Epithelial cell of esophagus (primary cell): ENCODE data around the gene MYO1B.

ENCODE experiments used
- DNase-seq: peaks from one replicate; pipeline ENCODE4 v3.0.0; 2010; ENCODE audit warnings: low read depth
- H3K4me3 ChIP-seq: 2 replicates; pipeline ENCODE4 v1.5.1; 2011; ENCODE audit warnings: mild to moderate bottlenecking, low read length, control low read depth
- TF ChIP-seq, protein P1 (sequence below): IDR thresholded peaks from 2 replicates; pipeline ENCODE4 v1.5.1; 2011; ENCODE audit warnings: low read depth, mild to moderate bottlenecking, low read length, control low read depth, inconsistent platforms; ENCODE audit not compliant: insufficient read depth; ENCODE audit errors: missing control alignments

Gene MYO1B

DNA sequence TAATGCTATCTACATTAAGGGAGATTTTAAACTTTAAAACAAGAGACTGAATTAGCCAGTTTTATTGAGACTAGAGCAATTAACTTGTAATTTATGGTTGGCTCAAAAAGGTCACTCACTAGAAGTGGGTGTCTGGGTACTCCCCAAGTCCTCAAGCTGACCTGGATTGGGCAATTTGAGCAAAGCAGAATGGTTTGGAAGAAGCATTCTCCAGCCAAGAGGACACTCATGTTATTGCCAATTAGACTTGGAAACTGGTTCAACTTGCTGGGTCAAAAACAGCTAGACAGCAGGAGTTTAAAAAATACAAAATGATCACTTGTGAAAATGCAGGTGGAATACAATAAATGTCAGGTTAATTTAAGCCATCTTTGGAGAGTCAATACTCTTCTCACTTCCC is 29.5 kb upstream of the MYO1B start:
- TF ChIP-seq, protein P1, sequence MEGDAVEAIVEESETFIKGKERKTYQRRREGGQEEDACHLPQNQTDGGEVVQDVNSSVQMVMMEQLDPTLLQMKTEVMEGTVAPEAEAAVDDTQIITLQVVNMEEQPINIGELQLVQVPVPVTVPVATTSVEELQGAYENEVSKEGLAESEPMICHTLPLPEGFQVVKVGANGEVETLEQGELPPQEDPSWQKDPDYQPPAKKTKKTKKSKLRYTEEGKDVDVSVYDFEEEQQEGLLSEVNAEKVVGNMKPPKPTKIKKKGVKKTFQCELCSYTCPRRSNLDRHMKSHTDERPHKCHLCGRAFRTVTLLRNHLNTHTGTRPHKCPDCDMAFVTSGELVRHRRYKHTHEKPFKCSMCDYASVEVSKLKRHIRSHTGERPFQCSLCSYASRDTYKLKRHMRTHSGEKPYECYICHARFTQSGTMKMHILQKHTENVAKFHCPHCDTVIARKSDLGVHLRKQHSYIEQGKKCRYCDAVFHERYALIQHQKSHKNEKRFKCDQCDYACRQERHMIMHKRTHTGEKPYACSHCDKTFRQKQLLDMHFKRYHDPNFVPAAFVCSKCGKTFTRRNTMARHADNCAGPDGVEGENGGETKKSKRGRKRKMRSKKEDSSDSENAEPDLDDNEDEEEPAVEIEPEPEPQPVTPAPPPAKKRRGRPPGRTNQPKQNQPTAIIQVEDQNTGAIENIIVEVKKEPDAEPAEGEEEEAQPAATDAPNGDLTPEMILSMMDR = no peak
- DNase-seq = peak; percentile 67
- H3K4me3 ChIP-seq = no peak overlapping the region

DNA sequence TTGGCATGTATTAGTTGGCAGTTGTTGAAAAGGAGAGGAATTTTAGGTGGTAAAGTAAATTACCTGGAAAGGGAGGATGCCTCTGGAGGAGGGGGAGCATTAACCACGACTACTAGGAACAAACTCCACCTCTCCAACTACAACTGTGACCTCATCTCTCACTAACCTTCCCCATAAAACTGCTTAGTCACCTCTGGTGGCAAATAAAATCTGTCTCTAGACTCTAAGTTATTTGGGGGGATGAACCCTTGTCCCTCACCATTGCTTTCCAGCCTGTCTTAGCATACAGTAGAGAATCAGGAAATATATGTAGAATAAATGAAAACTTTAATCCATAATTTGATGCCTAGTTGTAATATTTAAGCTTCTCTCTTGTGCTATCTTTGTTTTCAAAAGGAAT is 27.6 kb upstream of the MYO1B start:
- H3K4me3 ChIP-seq = no peak overlapping the region
- DNase-seq = peak; percentile 85
- TF ChIP-seq, protein P1 = no peak

DNA sequence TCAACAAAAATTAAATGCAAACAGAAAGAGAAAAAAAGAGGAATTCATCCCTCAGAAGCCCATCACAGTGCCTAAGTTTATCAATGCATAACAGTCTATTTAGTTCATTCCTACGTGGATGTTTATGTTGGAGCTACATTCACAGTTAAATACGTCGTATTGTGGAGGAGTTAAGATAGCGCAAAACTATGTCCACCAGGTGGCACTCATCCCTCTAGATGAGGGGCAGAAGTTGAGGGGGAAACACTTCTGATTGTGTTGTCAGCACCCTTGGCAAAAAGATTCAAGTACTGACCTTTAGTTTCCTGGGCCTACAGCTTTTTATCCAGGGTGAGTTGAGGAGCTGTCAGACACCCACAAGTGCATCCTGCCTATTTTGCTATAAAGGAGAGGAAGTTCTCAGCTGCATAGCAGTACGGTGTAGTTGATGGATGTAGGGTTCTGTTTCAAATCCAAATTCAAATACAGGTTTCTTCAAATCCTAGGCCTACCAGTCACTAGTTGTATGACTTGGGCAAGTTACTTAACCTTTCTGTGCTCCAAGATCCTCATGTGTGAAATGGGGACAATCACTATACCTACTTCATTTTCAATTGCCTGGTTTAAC is 26.8 kb upstream of the MYO1B start:
- TF ChIP-seq, protein P1 = peak; percentile 65
- no peak overlapping the region for H3K4me3 ChIP-seq
- DNase-seq = peak; percentile 86

DNA sequence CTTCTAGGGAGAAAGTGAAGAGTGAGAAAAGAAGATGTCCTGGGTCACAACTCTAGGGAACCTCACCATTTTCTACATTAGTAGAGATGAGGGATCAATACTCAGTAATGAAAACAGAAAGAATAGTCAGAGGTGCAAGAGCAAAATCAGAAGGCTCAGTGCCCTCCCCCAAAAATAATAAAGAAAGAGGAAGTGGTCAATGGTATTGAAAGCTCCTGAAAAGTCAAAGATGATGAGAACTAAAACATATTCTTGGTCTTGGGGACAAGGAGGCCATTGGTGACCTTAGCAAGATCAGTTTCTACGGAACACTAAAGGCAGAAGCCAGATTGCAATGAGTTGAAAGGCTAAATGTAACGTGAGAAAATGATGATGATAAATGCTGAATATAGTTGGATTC is 24.5 kb upstream of the MYO1B start:
- no peak overlapping the region for H3K4me3 ChIP-seq
- TF ChIP-seq, protein P1 = no peak
- no peak for DNase-seq

DNA sequence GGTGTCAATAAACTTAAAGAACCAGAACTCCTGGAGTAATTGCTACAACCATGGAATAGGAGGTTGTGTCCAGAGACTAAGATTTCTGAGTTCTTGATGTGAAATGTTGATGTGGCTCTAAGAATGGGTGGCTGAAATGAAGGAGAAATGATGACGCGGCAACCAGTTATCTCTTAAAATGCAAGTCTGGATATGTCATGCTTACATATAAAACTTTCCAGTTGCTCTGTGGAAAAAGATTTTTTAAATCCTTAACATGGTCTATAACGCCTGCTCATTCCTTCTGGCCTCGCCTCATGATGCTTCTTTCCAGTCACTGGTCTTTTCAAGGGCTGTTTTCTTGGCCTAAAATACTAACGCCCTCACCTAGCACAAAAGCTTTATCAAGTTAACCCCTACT is 23.5 kb upstream of the MYO1B start:
- peak; percentile 49 for DNase-seq
- TF ChIP-seq, protein P1 = no peak

DNA sequence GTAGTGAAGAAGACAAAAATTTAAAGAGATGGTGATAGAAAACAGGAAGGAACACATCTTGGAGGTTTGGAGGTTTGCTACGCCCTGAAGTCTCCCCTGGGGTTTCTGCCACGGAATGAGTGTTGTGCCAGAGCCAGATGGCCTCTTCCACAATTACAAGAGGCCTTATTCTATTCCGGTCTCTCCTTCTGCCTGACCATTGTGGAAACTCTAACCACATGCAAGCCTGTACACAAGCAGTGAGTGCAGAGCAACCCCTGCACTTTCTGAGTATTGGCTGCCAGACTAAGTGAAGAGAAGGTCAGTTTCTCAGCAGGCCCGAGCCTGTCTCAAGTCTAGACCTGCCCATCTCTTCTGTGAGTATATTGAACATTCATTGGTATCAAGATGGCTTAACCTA is 22.7 kb upstream of the MYO1B start:
- no peak overlapping the region for H3K4me3 ChIP-seq
- DNase-seq = peak; percentile 71
- TF ChIP-seq, protein P1 = no peak

More for the DNA sequence above, 23.5 kb upstream of the MYO1B start:
- H3K4me3 ChIP-seq = no peak overlapping the region

DNA sequence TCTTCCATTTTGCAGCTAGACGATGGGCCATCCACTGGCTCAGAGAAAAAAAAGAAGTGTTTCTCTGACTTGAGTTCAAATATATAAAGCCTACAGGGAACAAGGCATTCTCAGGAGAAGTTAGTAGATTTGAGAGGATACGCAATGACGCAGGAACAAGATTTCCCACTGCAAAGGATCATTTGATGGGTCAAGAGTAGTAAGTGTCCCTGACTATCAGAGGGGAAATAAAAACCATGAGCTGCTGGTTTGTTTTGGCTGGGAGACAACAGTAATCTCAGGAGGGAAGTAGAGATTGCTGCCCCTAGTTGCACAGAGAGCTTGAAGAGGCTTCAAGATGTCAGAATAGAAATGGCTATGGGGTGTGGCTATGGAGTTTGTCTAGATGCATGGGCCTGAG is 22.3 kb upstream of the MYO1B start:
- DNase-seq = no peak
- H3K4me3 ChIP-seq = no peak overlapping the region
- TF ChIP-seq, protein P1 = no peak
